ENCODE measurements around the gene RNF135.
"Not testable (repeated sequence)": the region's sequence is repeated elsewhere in the genome, so short reads cannot be mapped to it uniquely, and the experiment has no call there.

RNF135 gene

DNA sequence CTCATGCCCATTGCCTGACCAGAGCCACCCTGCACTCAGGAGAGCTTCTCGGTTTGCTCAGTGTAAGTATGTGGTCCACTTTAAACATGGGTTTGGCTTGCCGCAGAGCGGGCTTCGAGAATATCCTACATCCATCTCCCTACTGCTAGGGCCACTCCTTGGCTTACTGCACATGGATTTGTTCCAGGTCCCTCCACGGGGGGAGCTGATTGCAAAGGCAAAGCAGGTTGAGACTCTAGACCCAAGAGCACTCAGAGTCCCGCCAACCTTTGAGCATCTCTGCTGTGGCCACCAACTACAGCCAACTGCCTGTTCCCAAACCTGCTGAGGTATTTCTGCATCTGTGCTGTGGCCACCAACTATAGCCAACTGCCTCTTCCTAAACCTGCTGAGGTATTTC lies 26.4 kb downstream of the RNF135 start:
- Mint-ChIP-seq H3K27ac (no peak overlapping the region), H3K9me3 (no peaks in the 10 kb centered on the region), H3K36me3 (ENCODE audit: low read depth) (peaks cover 99% of the 10 kb centered on the region), H3K27me3 (no peaks in the 10 kb centered on the region), H3K4me3 (no peak overlapping the region), H3K4me1 (ENCODE audit: low read depth) (no peaks in the 10 kb centered on the region)
- intact Hi-C loops (cut with micrococcal nuclease), result no loop called here

DNA sequence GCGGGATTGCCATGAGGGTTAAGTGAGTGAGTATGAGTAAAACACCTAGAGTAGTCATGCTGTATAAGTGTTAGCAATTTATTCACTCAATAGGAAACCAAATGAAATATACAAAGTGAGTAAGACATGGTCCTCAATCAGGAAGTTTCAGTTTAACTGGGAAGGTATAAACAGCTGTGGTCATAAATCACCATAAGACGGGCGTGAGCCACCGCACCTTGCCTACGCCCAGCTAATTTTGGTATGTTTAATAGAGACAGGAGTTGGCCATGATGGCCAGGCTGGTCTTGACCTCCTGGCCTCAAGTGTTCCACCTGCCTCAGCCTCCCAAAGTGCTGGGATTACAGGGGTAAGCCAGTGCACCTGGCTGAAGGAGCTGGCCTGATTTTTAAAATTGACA lies 27.0 kb downstream of the RNF135 start:
- intact Hi-C loops (cut with micrococcal nuclease), result no loop called here
- Mint-ChIP-seq H3K4me3 (no peak overlapping the region), H3K36me3 (ENCODE audit: low read depth) (peaks cover 99% of the 10 kb centered on the region), H3K4me1 (ENCODE audit: low read depth) (no peaks in the 10 kb centered on the region), H3K27me3 (no peaks in the 10 kb centered on the region), H3K27ac (no peak overlapping the region), H3K9me3 (no peaks in the 10 kb centered on the region)

DNA sequence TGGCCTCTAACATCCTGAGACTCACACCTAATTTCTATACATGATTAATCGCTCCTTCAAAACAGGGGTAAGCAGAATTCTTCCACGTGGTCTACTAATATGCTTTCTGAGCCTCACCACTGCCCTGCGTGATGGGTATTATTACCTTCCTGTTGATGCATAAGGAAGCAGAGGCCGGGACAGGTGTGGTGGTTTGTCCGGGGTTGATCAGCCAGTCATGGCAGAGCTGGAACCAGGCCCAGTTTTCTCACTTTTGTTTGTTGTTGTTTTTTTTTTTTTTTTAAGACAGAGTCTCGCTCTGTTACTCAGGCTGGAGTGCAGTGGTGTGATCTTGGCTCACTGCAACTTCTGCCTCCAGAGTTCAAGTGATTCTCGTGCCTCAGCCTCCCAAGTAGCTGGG lies 31.2 kb downstream of the RNF135 start:
- Mint-ChIP-seq H3K4me1 (ENCODE audit: low read depth) (peaks cover 12% of the 10 kb centered on the region), H3K4me3 (no peak overlapping the region), H3K36me3 (ENCODE audit: low read depth) (peaks cover 95% of the 10 kb centered on the region), H3K27ac (no peak overlapping the region), H3K9me3 (peaks cover 9% of the 10 kb centered on the region), H3K27me3 (no peaks in the 10 kb centered on the region)
- intact Hi-C loops (cut with micrococcal nuclease), result no loop called here

DNA sequence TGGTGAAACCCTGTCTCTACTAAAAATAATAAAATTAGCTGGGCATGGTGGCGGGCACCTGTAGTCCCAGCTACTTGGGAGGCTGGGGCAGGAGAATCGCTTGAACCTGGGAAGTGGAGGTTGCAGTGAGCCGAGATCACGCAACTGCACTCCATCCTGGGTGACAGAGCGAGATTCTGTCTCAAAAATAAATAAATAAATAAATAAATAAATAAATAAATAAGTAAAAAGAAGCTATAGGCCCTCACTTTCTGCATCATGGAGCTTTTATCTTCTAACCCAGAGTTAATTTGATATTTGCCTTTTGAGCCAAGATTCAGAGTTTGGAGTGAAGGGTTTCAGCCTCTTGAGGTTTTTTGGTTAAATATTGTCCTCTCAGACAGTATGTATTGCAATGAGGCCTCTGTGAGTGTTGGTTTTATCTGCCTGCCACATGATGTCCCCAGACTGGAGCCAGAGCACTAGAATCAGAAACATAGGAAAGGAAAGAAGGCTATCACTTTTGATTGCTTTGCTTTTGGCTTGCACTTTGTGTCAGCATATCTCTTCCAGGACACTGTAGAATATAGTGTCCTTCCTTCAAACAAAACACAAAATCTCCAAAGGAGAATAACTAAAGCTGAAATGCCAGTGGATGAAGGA lies 32.5 kb downstream of the RNF135 start:
- Mint-ChIP-seq H3K27ac (no peak overlapping the region), H3K36me3 (ENCODE audit: low read depth) (peaks cover 86% of the 10 kb centered on the region), H3K9me3 (peaks cover 9% of the 10 kb centered on the region), H3K27me3 (no peaks in the 10 kb centered on the region), H3K4me3 (no peak overlapping the region), H3K4me1 (ENCODE audit: low read depth) (peaks cover 19% of the 10 kb centered on the region)
- intact Hi-C loops (cut with micrococcal nuclease), result no loop called here

DNA sequence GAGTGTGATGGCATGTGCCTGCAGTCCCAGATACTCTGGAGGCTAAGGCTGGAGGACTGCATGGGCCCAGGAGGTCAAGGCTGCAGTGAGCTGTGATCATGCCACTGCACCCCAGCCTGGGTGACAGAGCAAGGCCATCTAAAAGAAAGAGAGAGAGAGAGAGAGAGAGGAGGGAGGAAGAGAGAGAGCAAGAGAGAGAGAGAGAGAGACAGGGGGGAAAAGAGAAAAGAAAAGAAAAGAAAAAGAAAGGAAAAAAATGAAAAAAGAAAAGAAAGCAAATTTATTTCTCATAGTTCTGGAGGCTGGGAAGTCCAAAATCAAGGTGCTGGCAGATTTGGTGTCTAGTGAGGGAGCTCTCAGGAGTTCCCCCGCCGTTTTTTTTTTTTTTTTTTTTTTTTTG lies 33.3 kb downstream of the RNF135 start:
- H3K9me3 Mint-ChIP-seq, result peaks cover 9% of the 10 kb centered on the region
- intact Hi-C loops (cut with micrococcal nuclease), result no loop called here
- peaks cover 86% of the 10 kb centered on the region for H3K36me3 Mint-ChIP-seq (ENCODE audit: low read depth)
- H3K27me3 Mint-ChIP-seq, result peaks cover 8% of the 10 kb centered on the region
- H3K4me3 Mint-ChIP-seq, result no peak overlapping the region
- H3K4me1 Mint-ChIP-seq (ENCODE audit: low read depth), result peaks cover 25% of the 10 kb centered on the region
- no peak overlapping the region for H3K27ac Mint-ChIP-seq

DNA sequence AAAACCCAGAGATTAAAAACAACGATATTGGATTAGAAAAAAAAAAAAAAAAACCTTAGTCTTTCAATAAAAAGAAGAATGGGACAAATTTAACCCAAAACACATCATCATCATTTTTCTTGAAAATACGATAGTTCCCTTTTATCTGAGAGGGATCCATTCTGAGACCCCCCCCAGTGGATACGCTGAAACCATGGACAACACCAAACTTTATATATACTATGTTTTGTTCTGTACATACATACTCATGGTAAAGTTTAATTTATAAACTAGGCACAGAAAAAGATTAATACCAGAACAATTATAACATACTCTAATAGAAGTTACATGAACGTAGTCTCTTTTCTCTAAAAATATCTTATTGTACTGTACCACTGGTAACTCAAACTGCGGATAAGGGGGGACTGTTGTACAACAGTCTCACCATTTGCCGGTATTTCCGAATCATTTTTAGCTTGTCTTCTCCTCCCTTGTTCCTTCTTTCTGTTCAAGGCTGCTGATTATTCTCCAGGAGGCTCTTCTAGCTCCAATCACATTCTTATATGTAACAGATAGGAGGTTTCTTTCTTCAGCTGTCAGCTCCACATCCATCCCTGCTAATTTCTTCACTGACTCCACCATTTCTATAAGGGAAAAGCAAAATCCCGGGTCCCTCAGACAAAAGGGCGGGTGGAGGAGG lies 37.0 kb downstream of the RNF135 start:
- intact Hi-C loops (cut with micrococcal nuclease), result no loop called here
- Mint-ChIP-seq H3K27me3 (peaks cover 9% of the 10 kb centered on the region), H3K27ac (peak overlapping the region; percentile 89), H3K36me3 (ENCODE audit: low read depth) (peaks cover 50% of the 10 kb centered on the region), H3K4me3 (peak overlapping the region; percentile 81), H3K4me1 (ENCODE audit: low read depth) (peaks cover 27% of the 10 kb centered on the region), H3K9me3 (peaks cover 9% of the 10 kb centered on the region)

DNA sequence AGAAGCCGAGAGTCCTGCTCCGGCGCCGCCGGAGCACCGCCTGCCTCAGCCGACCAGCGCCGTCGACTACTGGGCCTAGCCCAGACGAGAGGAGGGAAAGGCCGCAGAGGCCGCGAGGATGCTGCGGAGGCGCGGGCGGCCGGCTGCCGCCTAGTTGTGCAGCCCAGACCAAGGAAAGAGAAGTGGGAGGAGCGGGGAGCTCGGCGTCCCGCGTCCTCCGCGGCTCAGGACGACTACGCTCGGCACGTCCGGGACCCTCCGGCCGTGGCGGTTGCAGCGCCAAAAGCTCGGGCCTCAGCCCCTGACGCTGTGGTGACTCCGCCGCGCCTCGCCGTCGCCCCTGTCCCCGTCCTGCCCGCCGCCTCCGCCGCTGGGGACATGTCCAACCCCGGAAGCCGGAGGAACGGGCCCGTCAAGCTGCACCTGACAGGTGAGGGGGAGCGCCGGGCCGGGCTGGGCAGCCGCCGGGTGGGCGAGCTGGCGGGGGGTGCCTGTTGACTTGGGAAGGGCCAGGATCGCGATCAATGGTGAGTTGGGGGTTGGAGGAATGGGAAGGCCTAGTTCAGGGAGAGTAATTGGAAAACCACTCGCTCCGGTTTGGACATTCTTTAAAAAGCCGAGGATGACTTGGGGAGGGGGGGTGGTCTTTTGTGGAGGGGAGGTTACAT lies 37.7 kb downstream of the RNF135 start:
- Mint-ChIP-seq H3K36me3 (ENCODE audit: low read depth) (peaks cover 46% of the 10 kb centered on the region), H3K4me1 (ENCODE audit: low read depth) (peaks cover 27% of the 10 kb centered on the region), H3K9me3 (peaks cover 9% of the 10 kb centered on the region), H3K27ac (peak overlapping the region; percentile 89), H3K27me3 (peaks cover 9% of the 10 kb centered on the region), H3K4me3 (peak overlapping the region; percentile 81)
- intact Hi-C loops (cut with micrococcal nuclease), result no loop called here

DNA sequence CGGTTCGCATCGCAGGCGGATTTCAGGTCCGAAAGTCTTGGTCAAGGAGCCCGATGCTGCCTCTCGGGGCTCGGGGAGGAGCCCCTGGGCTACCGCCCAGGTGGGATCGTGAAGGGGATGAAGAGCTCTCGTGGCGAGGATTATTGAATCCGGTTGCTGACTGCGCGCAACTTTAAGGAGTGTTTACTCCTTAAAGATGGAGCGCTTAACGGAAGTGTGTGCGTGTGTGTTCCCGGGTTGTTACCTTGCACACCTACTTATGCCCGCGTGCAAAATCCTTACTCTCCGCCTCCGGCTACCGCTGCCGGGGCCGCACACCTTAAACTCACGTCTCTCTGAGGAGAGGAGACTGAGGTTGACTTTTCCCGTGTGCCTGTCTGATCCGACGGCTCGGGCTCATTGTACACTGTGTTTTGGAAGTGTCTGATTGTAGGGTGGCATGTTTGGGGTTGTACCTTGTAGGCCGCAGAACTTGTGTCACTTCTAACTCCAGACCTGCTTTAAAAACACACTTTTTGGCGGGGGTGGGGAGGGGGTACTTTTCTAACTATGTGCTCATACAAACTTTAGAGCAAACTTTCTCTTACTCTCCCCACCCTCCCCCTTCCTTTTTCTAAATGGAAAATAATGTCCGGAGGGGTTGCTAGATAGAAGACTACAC lies 38.3 kb downstream of the RNF135 start:
- Mint-ChIP-seq H3K27ac (peak overlapping the region; percentile 89), H3K36me3 (ENCODE audit: low read depth) (peaks cover 45% of the 10 kb centered on the region), H3K4me3 (peak overlapping the region; percentile 81), H3K4me1 (ENCODE audit: low read depth) (peaks cover 27% of the 10 kb centered on the region)
- H3K27me3 Mint-ChIP-seq; intact Hi-C loops (cut with micrococcal nuclease); H3K9me3 Mint-ChIP-seq: not testable (repeated sequence)

DNA sequence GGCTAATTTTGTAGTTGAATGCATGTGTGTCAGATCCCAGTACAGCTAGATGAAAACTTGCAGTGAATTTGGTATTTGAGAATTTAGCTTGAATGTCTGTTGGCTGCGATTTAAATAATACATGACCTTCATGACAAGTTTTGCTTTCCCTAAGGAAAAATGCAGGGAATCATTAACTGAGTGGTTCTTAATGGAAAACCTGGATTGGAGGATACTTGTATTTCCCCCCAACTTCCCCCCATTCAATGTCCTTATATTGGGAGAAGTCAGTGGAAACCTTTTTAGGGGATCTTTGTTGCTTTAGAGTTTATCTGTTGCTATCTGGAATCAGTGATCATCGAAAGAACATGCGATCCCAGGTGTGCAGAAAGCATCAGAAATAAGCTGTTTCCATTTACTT lies 39.2 kb downstream of the RNF135 start:
- not testable (repeated sequence) for H3K4me3 Mint-ChIP-seq, H3K9me3 Mint-ChIP-seq, H3K27ac Mint-ChIP-seq, H3K27me3 Mint-ChIP-seq
- peaks cover 27% of the 10 kb centered on the region for H3K4me1 Mint-ChIP-seq (ENCODE audit: low read depth)
- intact Hi-C loops (cut with micrococcal nuclease), result loop anchor here (5.0 kb wide), 1 partner anchor 57 kb away; no protein-coding TSS in a partner anchor
- peaks cover 37% of the 10 kb centered on the region for H3K36me3 Mint-ChIP-seq (ENCODE audit: low read depth)

DNA sequence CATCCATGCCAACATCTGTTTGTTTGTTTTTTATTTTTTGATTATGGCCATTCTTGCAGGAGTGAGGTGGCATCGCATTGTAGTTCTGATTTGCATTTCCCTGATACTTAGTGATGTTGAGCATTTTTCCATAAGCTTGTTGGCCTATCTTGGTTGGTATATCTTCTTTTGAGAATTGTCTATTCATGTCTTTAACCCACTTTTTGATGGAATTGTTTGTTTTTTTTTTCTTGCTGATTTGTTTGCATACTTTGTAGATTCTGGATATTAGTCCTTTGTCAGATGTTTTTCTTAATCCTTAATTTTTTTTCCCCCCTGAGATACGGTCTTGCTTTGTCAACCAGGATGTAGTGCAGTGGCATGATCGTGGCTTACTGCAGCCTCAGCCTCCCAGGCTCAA lies 43.0 kb downstream of the RNF135 start:
- Mint-ChIP-seq H3K27me3 (peaks cover 4% of the 10 kb centered on the region), H3K27ac (no peak overlapping the region), H3K9me3 (no peaks in the 10 kb centered on the region), H3K4me1 (ENCODE audit: low read depth) (peaks cover 6% of the 10 kb centered on the region), H3K4me3 (no peak overlapping the region), H3K36me3 (ENCODE audit: low read depth) (peaks cover 10% of the 10 kb centered on the region)
- intact Hi-C loops (cut with micrococcal nuclease), result loop anchor here (5.0 kb wide), 1 partner anchor 53 kb away; no protein-coding TSS in a partner anchor

DNA sequence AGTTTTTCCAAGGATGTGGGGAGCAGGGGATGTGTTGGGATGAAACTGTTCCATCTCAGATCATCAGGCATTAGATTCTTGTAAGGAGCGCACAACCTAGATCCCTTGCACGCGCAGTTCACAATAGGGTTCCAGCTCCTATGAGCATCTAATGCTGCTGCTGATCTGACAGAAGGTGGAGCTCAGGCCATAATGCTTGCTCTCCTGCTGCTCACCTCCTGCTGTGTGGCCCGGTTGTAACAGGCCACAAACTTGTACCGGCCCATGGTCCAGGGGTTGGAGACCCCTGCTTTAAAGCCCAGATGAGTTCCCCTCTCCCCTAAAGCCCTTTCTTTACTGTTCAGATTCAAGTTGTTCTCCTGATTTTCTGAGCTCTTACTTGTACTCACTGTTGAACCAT lies 44.8 kb downstream of the RNF135 start:
- Mint-ChIP-seq H3K4me1 (ENCODE audit: low read depth) (no peaks in the 10 kb centered on the region), H3K36me3 (ENCODE audit: low read depth) (peaks cover 6% of the 10 kb centered on the region), H3K27me3 (no peaks in the 10 kb centered on the region), H3K9me3 (no peaks in the 10 kb centered on the region), H3K4me3 (no peak overlapping the region), H3K27ac (no peak overlapping the region)
- intact Hi-C loops (cut with micrococcal nuclease), result no loop called here

DNA sequence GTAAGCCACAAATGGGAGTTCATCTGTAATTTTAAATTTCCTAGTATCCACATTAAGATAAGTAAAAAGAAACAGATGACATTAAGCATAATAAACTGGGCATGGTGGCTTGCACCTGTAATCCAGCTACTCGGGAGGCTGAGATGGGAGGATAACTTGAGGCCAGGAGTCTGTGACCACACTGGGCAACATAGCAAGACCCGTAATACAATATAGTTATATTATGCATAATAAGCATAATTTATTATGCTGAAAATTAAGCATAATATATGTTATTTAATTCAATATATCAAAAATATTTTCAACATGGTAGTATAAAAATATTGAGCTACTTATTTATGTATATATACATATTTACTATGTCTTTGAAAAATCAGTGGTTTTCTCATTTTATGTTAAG lies 48.2 kb downstream of the RNF135 start:
- Mint-ChIP-seq H3K9me3 (no peaks in the 10 kb centered on the region), H3K27ac (no peak overlapping the region), H3K4me3 (no peak overlapping the region), H3K27me3 (no peaks in the 10 kb centered on the region), H3K36me3 (ENCODE audit: low read depth) (peaks cover 2% of the 10 kb centered on the region), H3K4me1 (ENCODE audit: low read depth) (no peaks in the 10 kb centered on the region)
- intact Hi-C loops (cut with micrococcal nuclease), result no loop called here

DNA sequence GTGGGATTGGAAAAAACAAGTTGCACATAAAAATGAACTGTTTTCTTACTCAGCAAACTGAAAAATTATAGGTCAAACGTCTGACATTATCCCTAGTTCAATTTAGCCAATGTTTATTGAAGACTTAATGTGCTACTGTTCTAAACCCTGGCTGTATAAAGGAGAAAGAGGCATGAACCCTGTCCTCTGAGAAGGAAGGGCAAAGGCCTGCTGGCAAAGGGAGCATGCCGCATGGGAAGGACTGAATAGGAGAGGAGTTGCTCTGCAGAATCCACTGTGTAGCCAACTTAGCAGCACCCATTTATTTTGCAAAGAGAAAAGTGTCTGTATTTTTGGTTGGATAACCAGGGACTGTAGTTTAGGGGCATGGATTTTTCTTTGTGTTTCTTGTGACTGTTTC lies 52.3 kb downstream of the RNF135 start:
- intact Hi-C loops (cut with micrococcal nuclease); H3K4me3 Mint-ChIP-seq; H3K27ac Mint-ChIP-seq; H3K9me3 Mint-ChIP-seq; H3K27me3 Mint-ChIP-seq; H3K4me1 Mint-ChIP-seq (ENCODE audit: low read depth): not testable (repeated sequence)
- H3K36me3 Mint-ChIP-seq (ENCODE audit: low read depth), result peaks cover 11% of the 10 kb centered on the region

DNA sequence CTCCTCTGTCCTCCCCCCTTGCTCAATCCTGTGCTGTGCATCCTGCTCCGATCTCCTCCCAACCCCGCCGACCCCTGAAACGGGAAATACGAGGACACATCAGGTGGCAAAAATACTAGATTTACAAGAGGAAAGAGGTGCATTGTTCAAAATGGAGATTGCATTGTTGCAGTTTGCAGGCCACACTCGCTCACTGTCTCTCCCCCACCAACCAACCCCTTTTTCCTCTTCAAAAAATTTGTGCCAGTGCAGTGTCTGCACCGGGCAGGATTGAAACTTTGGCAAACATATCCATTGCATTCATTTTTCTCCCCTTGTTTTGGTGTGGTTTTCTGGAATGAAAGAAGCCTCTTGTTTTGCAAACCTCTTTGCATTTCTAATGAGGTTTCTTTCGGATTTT lies 61.0 kb downstream of the RNF135 start:
- peaks cover 27% of the 10 kb centered on the region for H3K36me3 Mint-ChIP-seq (ENCODE audit: low read depth)
- no peaks in the 10 kb centered on the region for H3K4me1 Mint-ChIP-seq (ENCODE audit: low read depth)
- no peaks in the 10 kb centered on the region for H3K9me3 Mint-ChIP-seq
- H3K27me3 Mint-ChIP-seq, result no peaks in the 10 kb centered on the region
- intact Hi-C loops (cut with micrococcal nuclease), result no loop called here
- no peak overlapping the region for H3K27ac Mint-ChIP-seq
- H3K4me3 Mint-ChIP-seq, result no peak overlapping the region

Measured in dendritic cell treated with granulocyte-macrophage colony-stimulating factor and Interleukin-4, amounts not matched to agents 40 ng/mL and 50 ng/mL, for 4 days (primary cell).